GM12878 (cell line): ENCODE measurements around the gene CRY1. TPM values are rescaled to one million over a fixed set of nuclear protein-coding genes. Genes with fewer than 3 reads are reported as not detected.

Source experiments
- ATAC-seq: fragments of 200-7000 bp; cut with Tn5 transposase; 3 replicates; pipeline ENCODE4 v1.9.1; 2020; ENCODE audit warnings: mild to moderate bottlenecking, moderate library complexity
- BruUV-seq: library from RNA; stranded (reverse); fragments of 400-500 nt; replicated peaks from 2 replicates; lab custom pipeline; 2021; lab: Mats Ljungman, UMichigan
- CTCF ChIA-PET: fragments of 300-600 bp; sonication (Branson Sonifier 250); formaldehyde crosslinking; extraction: SDS; loops from one replicate; lab custom pipeline; 2021; ENCODE audit warnings: inconsistent platforms; lab: Yijun Ruan, JAX
- POLR2A ChIA-PET: fragments of 350-600 bp; formaldehyde crosslinking; extraction: SDS; loops from one replicate; lab custom pipeline; 2021; ENCODE audit warnings: inconsistent platforms; lab: Charles Lee
- RAD21 ChIA-PET: fragments of 300-600 bp; sonication (Branson Sonifier 250); formaldehyde crosslinking; loops from one replicate; lab custom pipeline; 2023; ENCODE audit warnings: antibody characterized with exemption; ENCODE audit not compliant: unreplicated experiment; lab: Charles Lee
- SMC1A ChIA-PET: fragments of 300-600 bp; sonication (Branson Sonifier 250); formaldehyde crosslinking; loops from one replicate; lab custom pipeline; 2023; ENCODE audit not compliant: unreplicated experiment, uncharacterized antibody; lab: Charles Lee
- DNase-seq: peaks from one replicate; pipeline ENCODE4 v3.0.0-alpha.2; 2011; ENCODE audit warnings: low read depth, low spot score
- FAIRE-seq: peaks from 3 replicates; lab custom pipeline; 2011; peaks lifted over from hg19 to GRCh38; lab: Jason Lieb, UNC
- H2AFZ ChIP-seq: 2 replicates; pipeline ENCODE4 v1.6.0; 2011; ENCODE audit warnings: low read depth, low read length, control low read depth; ENCODE audit not compliant: control insufficient read depth
- H3K27ac ChIP-seq: 2 replicates; pipeline ENCODE4 v1.5.1; 2011; ENCODE audit warnings: control low read depth; ENCODE audit not compliant: control insufficient read depth, insufficient read depth
- H3K27me3 ChIP-seq, 2 experiments: replicated peaks in 1 of 2; 2 replicates each; pipeline versions ENCODE4 v1.6.0 to v1.6.1; 2011; ENCODE audit warnings: low read length in 1 of 2; ENCODE audit not compliant: control insufficient read depth in 2 of 2, insufficient read depth in 2 of 2
- H3K36me3 ChIP-seq, 2 experiments: 2 replicates each; pipeline ENCODE4 v1.5.1; 2011; ENCODE audit warnings: low read length in 1 of 2; ENCODE audit not compliant: control insufficient read depth in 2 of 2, insufficient read depth in 2 of 2
- H3K4me1 ChIP-seq: 2 replicates; pipeline ENCODE4 v1.6.1; 2011; ENCODE audit warnings: mild to moderate bottlenecking, low read length, moderate library complexity, mixed read lengths; ENCODE audit not compliant: control insufficient read depth, insufficient read depth
- H3K4me2 ChIP-seq: 2 replicates; pipeline ENCODE4 v1.6.0; 2011; ENCODE audit warnings: control low read depth; ENCODE audit not compliant: control insufficient read depth, insufficient read depth
- H3K4me3 ChIP-seq: fragments of 200-600 bp; sonication (generic); 2 replicates; pipeline ENCODE4 v1.5.1; 2016
- H3K79me2 ChIP-seq: 2 replicates; pipeline ENCODE4 v1.6.0; 2011; ENCODE audit warnings: low read length; ENCODE audit not compliant: control insufficient read depth, insufficient read depth
- H3K9ac ChIP-seq: 2 replicates; pipeline ENCODE4 v1.8.0; 2011; ENCODE audit warnings: low read length, control low read depth, mixed read lengths; ENCODE audit not compliant: control insufficient read depth, insufficient read depth
- H3K9me3 ChIP-seq: replicated peaks from 3 replicates; pipeline ENCODE4 v1.5.1; 2011; ENCODE audit warnings: mild to moderate bottlenecking, low read length; ENCODE audit not compliant: control insufficient read depth, insufficient read depth
- H4K20me1 ChIP-seq: 2 replicates; pipeline ENCODE4 v1.6.0; 2011; ENCODE audit not compliant: control insufficient read depth, insufficient read depth
- CHD2 ChIP-seq: IDR thresholded peaks from 2 replicates; pipeline ENCODE4 v1.6.1; 2011; ENCODE audit warnings: low read depth, low read length, improper control_type of control experiment, borderline replicate concordance
- E4F1 ChIP-seq: fragments of 450-650 bp; IDR thresholded peaks from 2 replicates; pipeline ENCODE4 v1.6.1; 2018; ENCODE audit warnings: borderline replicate concordance, mild to moderate bottlenecking; ENCODE audit not compliant: partially characterized antibody
- RELB ChIP-seq: fragments of 450-650 bp; IDR thresholded peaks from 2 replicates; pipeline ENCODE4 v1.6.1; 2017; ENCODE audit warnings: low read depth, mild to moderate bottlenecking, moderate library complexity
- REST ChIP-seq: IDR thresholded peaks from 2 replicates; pipeline ENCODE4 v1.6.1; 2012; ENCODE audit warnings: mild to moderate bottlenecking, low read depth, low read length
- SP1 ChIP-seq: IDR thresholded peaks from one replicate; pipeline ENCODE4 v1.6.1; 2011; ENCODE audit warnings: low read depth, low read length
- ZBTB11 ChIP-seq: fragments of 450-650 bp; formaldehyde crosslinking; IDR thresholded peaks from 2 replicates; pipeline ENCODE4 v1.5.0; 2022; ENCODE audit warnings: mild to moderate bottlenecking, missing genetic modification characterization
- ZNF622 ChIP-seq: fragments of 450-650 bp; IDR thresholded peaks from 2 replicates; pipeline ENCODE4 v1.6.1; 2017; ENCODE audit warnings: mild to moderate bottlenecking, inconsistent platforms
- WGBS: methylation state at CpG from one replicate; pipeline ENCODE4 v1.1.6; 2016; ENCODE audit warnings: low lambda C conversion rate; ENCODE audit not compliant: insufficient replicate concordance, insufficient coverage; ENCODE audit errors: missing lambda C conversion rate; 5-methylcytosine and 5-hydroxymethylcytosine counted together
- in situ Hi-C: fragments of 300-500 bp; cut with MboI; formaldehyde crosslinking; loops from 9 replicates; pipeline ENCODE4 v1.14.3; 2018; ENCODE audit warnings: mixed read lengths
- intact Hi-C: fragments of 100-400 bp; cut with micrococcal nuclease; formaldehyde crosslinking; loops from one replicate; pipeline ENCODE4 v1.14.2; 2022; ENCODE audit not compliant: unreplicated experiment
- polyA plus RNA-seq, 11 experiments: library from polyadenylated mRNA; depleted of rRNA in 4 of 11; unstranded in 6 of 11; stranded (reverse) in 5 of 11; fragments of >200 nt; fragmentation: Nextera tagmentation in 4 of 11; fragmentation: Illumina TruSeq in 1 of 11; extraction: Ambion mirVana in 4 of 11; extraction: Trizol in 1 of 11; gene quantifications; 1 replicate in 1 of 11; 2 replicates in 10 of 11; pipeline versions ENCODE4 v1.2.1 to v1.2.3, GENCODE V29; 2011 to 2016; ENCODE audit warnings: inconsistent platforms in 2 of 11, missing spikeins in 2 of 11, low read depth in 1 of 11
- total RNA-seq, 4 experiments: library from RNA; depleted of rRNA in 3 of 4; stranded (reverse); fragments of >200 nt in 3 of 4; fragmentation: Illumina TruSeq in 1 of 4; extraction: Trizol in 1 of 4; gene quantifications; 2 replicates each; pipeline versions ENCODE4 v1.2.1 to v1.2.3, GENCODE V29; 2013 to 2021

Gene CRY1
- total and polyA plus RNA-seq, 10 of the 15 experiments (the other 5 are each of a cell fraction or from before 2014, with no cell fraction given) = 1.6 to 10.9 (median 5.4) TPM

GRCh38 chr12:107012736-107013425, 80.5 kb downstream of the CRY1 start:
- ChIA-PET SMC1A (interaction anchor here (1.8 kb wide), 1 partner anchor 92 kb away, joined by 3 read pairs; no protein-coding TSS in a partner anchor), RAD21 (no interaction called here), POLR2A (no interaction called here), CTCF (interaction anchor here (1.5 kb wide), 1 partner anchor 74 kb away, joined by 3 read pairs; no protein-coding TSS in a partner anchor)
- no TSS peak for BruUV-seq
- in situ Hi-C loops (no loop called here), intact Hi-C loops (no loop called here)
- no peak overlapping the region for H3K9ac ChIP-seq
- H3K9me3 ChIP-seq = no peaks in the 10 kb centered on the region
- 95% methylated on average over 1 of the region's 1 CpG for WGBS
- H3K4me2 ChIP-seq = no peak overlapping the region
- no peaks in the 10 kb centered on the region for H3K36me3 ChIP-seq
- no peaks in the 10 kb centered on the region for H3K27me3 ChIP-seq
- H3K27ac ChIP-seq = no peak overlapping the region
- H3K4me1 ChIP-seq = peaks cover 7% of the 10 kb centered on the region
- no peak for FAIRE-seq
- H3K4me3 ChIP-seq = no peak overlapping the region
- ATAC-seq = no peak
- no peak for DNase-seq
- no peaks in the 10 kb centered on the region for H4K20me1 ChIP-seq
- TF ChIP-seq E4F1 = no peak
- TF ChIP-seq ZNF622 = no peak
- TF ChIP-seq ZBTB11 (CRISPR knock-in tag) = no peak
- no peak for TF ChIP-seq SP1
- TF ChIP-seq CHD2 = no peak
- TF ChIP-seq REST = no peak
- TF ChIP-seq RELB = no peak
- TF ChIP-seq, all 136 proteins: peak for 0
- no peak overlapping the region for H2AFZ ChIP-seq
- H3K79me2 ChIP-seq = no peaks in the 10 kb centered on the region
